Peyer's patch (tissue), 4 donors: ENCODE data around the gene ZNF32.

Experiments used
- POLR2A ChIP-seq, 2 donors: fragments of 450-650 bp; IDR thresholded peaks; one replicate each; pipeline ENCODE4 v1.5.1; 2017; ENCODE audit warnings: antibody characterized with exemption in 2 of 2, mild to moderate bottlenecking in 2 of 2, moderate library complexity in 2 of 2
- TF ChIP-seq, protein P1 (sequence below), 6 experiments: fragments of 450-650 bp in 4 of 6; fragments of 200-600 bp in 2 of 6; sonication (generic) in 1 of 6; IDR thresholded peaks; one replicate each; pipeline ENCODE4 v1.5.1; 2017 to 2019; ENCODE audit warnings: antibody characterized with exemption in 6 of 6, mild to moderate bottlenecking in 3 of 6, moderate library complexity in 1 of 6

DNA sequence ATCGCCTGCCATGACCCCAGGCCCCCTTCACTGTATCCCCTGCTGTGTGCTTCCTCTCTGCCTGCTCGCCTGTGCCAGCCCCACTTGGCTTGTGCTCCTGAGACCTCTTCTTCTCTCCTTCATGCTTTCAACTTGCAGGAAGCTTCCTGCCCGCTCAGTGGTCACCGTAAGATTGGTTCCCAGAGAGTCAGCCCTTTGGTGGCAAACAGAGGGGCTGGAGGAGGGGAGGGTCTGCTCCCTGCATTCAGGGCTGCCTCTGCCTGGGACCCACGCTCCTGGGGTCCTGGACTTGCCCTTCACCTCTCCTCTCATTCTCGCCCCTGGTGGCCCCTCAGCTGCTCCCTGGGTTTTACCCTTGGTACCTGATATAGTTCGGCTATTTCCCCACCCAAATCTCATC lies 45.8 kb upstream of the ZNF32 start:
- TF ChIP-seq, protein P1, sequence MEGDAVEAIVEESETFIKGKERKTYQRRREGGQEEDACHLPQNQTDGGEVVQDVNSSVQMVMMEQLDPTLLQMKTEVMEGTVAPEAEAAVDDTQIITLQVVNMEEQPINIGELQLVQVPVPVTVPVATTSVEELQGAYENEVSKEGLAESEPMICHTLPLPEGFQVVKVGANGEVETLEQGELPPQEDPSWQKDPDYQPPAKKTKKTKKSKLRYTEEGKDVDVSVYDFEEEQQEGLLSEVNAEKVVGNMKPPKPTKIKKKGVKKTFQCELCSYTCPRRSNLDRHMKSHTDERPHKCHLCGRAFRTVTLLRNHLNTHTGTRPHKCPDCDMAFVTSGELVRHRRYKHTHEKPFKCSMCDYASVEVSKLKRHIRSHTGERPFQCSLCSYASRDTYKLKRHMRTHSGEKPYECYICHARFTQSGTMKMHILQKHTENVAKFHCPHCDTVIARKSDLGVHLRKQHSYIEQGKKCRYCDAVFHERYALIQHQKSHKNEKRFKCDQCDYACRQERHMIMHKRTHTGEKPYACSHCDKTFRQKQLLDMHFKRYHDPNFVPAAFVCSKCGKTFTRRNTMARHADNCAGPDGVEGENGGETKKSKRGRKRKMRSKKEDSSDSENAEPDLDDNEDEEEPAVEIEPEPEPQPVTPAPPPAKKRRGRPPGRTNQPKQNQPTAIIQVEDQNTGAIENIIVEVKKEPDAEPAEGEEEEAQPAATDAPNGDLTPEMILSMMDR (IDR thresholded peaks at IDR 0.05) = no peak
- no peak for TF ChIP-seq POLR2A (IDR thresholded peaks at IDR 0.05)
